Neuronal stem cell (in vitro differentiated cells): ENCODE data around the gene SPEF2.

ENCODE experiments used
- DNase-seq: peaks from one replicate; pipeline ENCODE4 v3.0.0-alpha.2; 2013; ENCODE audit warnings: low spot score
- H2AFZ ChIP-seq: one replicate; pipeline ENCODE4 v1.6.1; 2013; ENCODE audit warnings: mild to moderate bottlenecking, low read length, inconsistent platforms
- H2AK5ac ChIP-seq: 2 replicates; pipeline ENCODE4 v1.6.1; 2013; ENCODE audit warnings: low read depth, mild to moderate bottlenecking, inconsistent platforms, low read length, moderate library complexity, mixed read lengths
- H2BK120ac ChIP-seq: 2 replicates; pipeline ENCODE4 v1.6.1; 2013; ENCODE audit warnings: low read depth, mild to moderate bottlenecking, inconsistent platforms, low read length, moderate library complexity, mixed read lengths
- H2BK12ac ChIP-seq: one replicate; pipeline ENCODE4 v1.6.1; 2013; ENCODE audit warnings: low read length, inconsistent platforms
- H2BK15ac ChIP-seq: 2 replicates; pipeline ENCODE4 v1.6.1; 2013; ENCODE audit warnings: mild to moderate bottlenecking, low read length, inconsistent platforms, mixed read lengths
- H2BK5ac ChIP-seq: one replicate; pipeline ENCODE4 v1.6.1; 2013; ENCODE audit warnings: inconsistent platforms, mild to moderate bottlenecking, low read length, moderate library complexity
- H3K14ac ChIP-seq: one replicate; pipeline ENCODE4 v1.6.1; 2013; ENCODE audit warnings: low read length, inconsistent platforms
- H3K18ac ChIP-seq: 2 replicates; pipeline ENCODE4 v1.6.1; 2013; ENCODE audit warnings: low read length, inconsistent platforms
- H3K23ac ChIP-seq: 2 replicates; pipeline ENCODE4 v1.6.1; 2013; ENCODE audit warnings: low read depth, mild to moderate bottlenecking, mixed read lengths, low read length, inconsistent platforms; ENCODE audit not compliant: poor library complexity
- H3K27ac ChIP-seq: replicated peaks from 3 replicates; pipeline ENCODE4 v1.5.1; 2013; ENCODE audit warnings: low read length, inconsistent platforms
- H3K27me3 ChIP-seq, 3 experiments: 2 replicates each; pipeline ENCODE4 v1.6.1; 2013; ENCODE audit warnings: low read length in 3 of 3, mild to moderate bottlenecking in 2 of 3, inconsistent platforms in 1 of 3, low read depth in 1 of 3, mixed read lengths in 1 of 3, moderate library complexity in 1 of 3; ENCODE audit not compliant: control insufficient read depth in 3 of 3, insufficient read depth in 3 of 3
- H3K36me3 ChIP-seq, 2 donors: replicated peaks in 1 of 2; 2 replicates each; pipeline ENCODE4 v1.6.1; 2013; ENCODE audit warnings: low read length in 2 of 2; ENCODE audit not compliant: control insufficient read depth in 2 of 2, insufficient read depth in 2 of 2
- H3K4ac ChIP-seq: 2 replicates; pipeline ENCODE4 v1.6.1; 2013; ENCODE audit warnings: inconsistent platforms, mild to moderate bottlenecking, low read length, moderate library complexity
- H3K4me1 ChIP-seq, 2 donors: 1 replicate in 1 of 2; 2 replicates in 1 of 2; pipeline ENCODE4 v1.6.1; 2013; ENCODE audit warnings: low read length in 2 of 2, low read depth in 1 of 2; ENCODE audit not compliant: control insufficient read depth in 2 of 2, insufficient read depth in 1 of 2
- H3K4me2 ChIP-seq: one replicate; pipeline ENCODE4 v1.6.1; 2013; ENCODE audit warnings: mild to moderate bottlenecking, low read length, inconsistent platforms; ENCODE audit not compliant: insufficient read depth, poor library complexity, severe bottlenecking
- H3K4me3 ChIP-seq, 2 donors: 2 replicates each; pipeline ENCODE4 v1.5.1; 2013; ENCODE audit warnings: low read length in 2 of 2, mild to moderate bottlenecking in 2 of 2, inconsistent platforms in 1 of 2, moderate library complexity in 1 of 2
- H3K79me1 ChIP-seq: one replicate; pipeline ENCODE4 v1.6.1; 2013; ENCODE audit warnings: low read depth, mild to moderate bottlenecking, inconsistent platforms, low read length, moderate library complexity
- H3K9ac ChIP-seq: one replicate; pipeline ENCODE4 v1.6.1; 2013; ENCODE audit warnings: mild to moderate bottlenecking, low read depth, low read length, inconsistent platforms; ENCODE audit not compliant: poor library complexity
- H3K9me3 ChIP-seq, 2 donors: replicated peaks in 1 of 2; 2 replicates each; pipeline versions ENCODE3 to v1.6.1; 2013; ENCODE audit warnings: low read length in 2 of 2, mild to moderate bottlenecking in 2 of 2, inconsistent platforms in 1 of 2, low read depth in 1 of 2, mixed read lengths in 1 of 2, moderate library complexity in 1 of 2; ENCODE audit not compliant: control insufficient read depth in 2 of 2, insufficient read depth in 1 of 2
- H4K8ac ChIP-seq: one replicate; pipeline ENCODE4 v1.6.1; 2013; ENCODE audit warnings: low read depth, mild to moderate bottlenecking, inconsistent platforms, low read length, moderate library complexity
- H4K91ac ChIP-seq: one replicate; pipeline ENCODE4 v1.6.1; 2013; ENCODE audit warnings: low read length, low read depth, mild to moderate bottlenecking, inconsistent platforms; ENCODE audit not compliant: poor library complexity
- WGBS, 2 donors: extraction: QIAGEN DNeasy Blood & Tissue Kit; methylation state at CpG; one replicate each; pipeline ENCODE4 v1.1.7; 2013; ENCODE audit warnings: missing lambda C conversion rate in 2 of 2, mixed read lengths in 1 of 2; ENCODE audit not compliant: insufficient read length in 2 of 2, insufficient replicate concordance in 1 of 2; ENCODE audit errors: extremely low coverage in 2 of 2; 5-methylcytosine and 5-hydroxymethylcytosine counted together

The SPEF2 gene

GRCh38 chr5:35709688-35710087 lies 92.0 kb downstream of the SPEF2 start:
- Histone ChIP-seq H2BK5ac (no peak overlapping the region), H3K9me3 (no peaks in the 10 kb centered on the region), H3K79me1 (no peaks in the 10 kb centered on the region), H3K4me1 (no peaks in the 10 kb centered on the region), H3K18ac (no peak overlapping the region), H3K9ac (no peak overlapping the region), H3K27me3 (no peaks in the 10 kb centered on the region), H2BK120ac (no peak overlapping the region), H3K14ac (no peak overlapping the region), H4K91ac (no peak overlapping the region), H2BK15ac (no peak overlapping the region), H2AFZ (no peak overlapping the region), H2AK5ac (no peak overlapping the region), H3K4ac (no peak overlapping the region), H3K4me3 (no peak overlapping the region), H3K23ac (no peak overlapping the region), H2BK12ac (no peak overlapping the region), H3K27ac (no peak overlapping the region), H3K36me3 (no peaks in the 10 kb centered on the region), H3K4me2 (no peak overlapping the region), H4K8ac (no peak overlapping the region)
- DNase-seq = no peak
- WGBS, 2 donors = no CpG with 5 or more reads among the region's 2 CpGs

DNA sequence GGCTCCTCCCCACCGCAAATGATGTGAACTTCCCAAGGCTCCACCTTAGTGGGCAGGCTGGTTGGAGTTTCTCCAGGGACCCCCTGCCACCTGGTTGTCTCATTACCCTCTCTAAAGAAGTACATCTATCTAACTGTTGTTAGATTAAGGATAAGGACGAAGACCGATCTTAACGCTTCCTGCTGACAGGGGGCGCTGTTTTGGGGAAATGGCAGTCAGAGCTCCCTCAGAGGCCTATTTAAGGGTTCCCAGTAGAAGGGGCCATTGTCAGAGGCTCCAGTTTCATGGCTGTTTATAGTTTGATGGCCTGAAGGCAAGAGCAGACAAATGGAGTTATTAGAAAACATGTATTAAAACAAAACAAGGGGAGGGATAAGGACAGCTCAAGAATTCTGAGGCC lies 100.1 kb downstream of the SPEF2 start:
- Histone ChIP-seq H4K91ac (no peak overlapping the region), H3K4me3 (no peak overlapping the region), H3K23ac (no peak overlapping the region), H2AK5ac (no peak overlapping the region), H3K9ac (no peak overlapping the region), H3K79me1 (no peaks in the 10 kb centered on the region), H3K4me1 (no peaks in the 10 kb centered on the region), H2BK5ac (no peak overlapping the region), H3K27me3 (no peaks in the 10 kb centered on the region), H3K18ac (no peak overlapping the region), H4K8ac (no peak overlapping the region), H2BK12ac (no peak overlapping the region), H3K9me3 (no peaks in the 10 kb centered on the region), H2BK15ac (no peak overlapping the region), H3K27ac (no peak overlapping the region), H2AFZ (no peak overlapping the region), H3K4me2 (no peak overlapping the region), H3K4ac (no peak overlapping the region), H3K36me3 (no peaks in the 10 kb centered on the region), H2BK120ac (no peak overlapping the region), H3K14ac (no peak overlapping the region)
- whole genome bisulfite sequencing, 2 donors = no CpG with 5 or more reads among the region's 5 CpGs
- no peak for DNase-seq

DNA sequence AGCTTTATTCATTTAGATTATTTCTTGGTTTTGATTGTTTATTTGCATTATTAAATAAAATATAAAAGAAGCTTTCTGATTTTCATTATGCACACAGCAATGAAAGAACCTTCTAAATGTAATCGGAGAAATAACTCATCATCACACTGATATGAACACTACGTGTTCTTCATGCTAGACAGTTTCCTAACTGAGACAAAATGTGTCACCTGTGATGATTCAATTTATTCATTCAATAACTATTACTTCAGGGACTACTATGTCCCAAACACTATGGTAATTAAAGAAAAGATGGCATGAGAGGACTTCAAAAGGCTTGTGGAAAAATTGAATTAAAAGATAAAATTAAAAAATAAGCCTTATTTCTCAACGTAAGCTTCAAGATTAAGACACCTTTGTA lies 118.1 kb downstream of the SPEF2 start:
- WGBS, 2 donors = no CpG with 5 or more reads among the region's 3 CpGs
- no peak overlapping the region for H2AK5ac ChIP-seq

DNA sequence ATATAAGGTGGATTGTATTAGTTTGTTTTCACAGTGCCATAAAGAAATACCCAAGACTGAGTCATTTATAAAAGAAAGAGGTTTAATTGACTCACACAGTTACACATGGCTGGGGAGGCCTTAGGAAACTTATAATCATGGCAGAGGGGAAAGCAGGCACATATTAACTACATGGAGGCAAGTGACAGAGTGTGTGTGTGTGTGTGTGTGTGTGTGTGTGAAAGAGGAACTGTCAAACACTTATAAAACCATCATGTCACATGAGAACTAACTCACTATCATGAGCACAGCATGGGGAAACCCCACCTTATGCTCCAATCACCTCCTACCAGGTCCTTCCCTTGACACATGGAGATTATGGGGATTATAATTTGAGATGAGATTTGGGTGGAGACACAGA lies 118.6 kb downstream of the SPEF2 start:
- Histone ChIP-seq H3K4me1 (no peaks in the 10 kb centered on the region), H3K9me3 (no peaks in the 10 kb centered on the region), H3K18ac (no peak overlapping the region), H4K91ac (no peak overlapping the region), H3K27me3 (no peaks in the 10 kb centered on the region), H3K4me3 (no peak overlapping the region), H3K23ac (no peak overlapping the region), H2BK120ac (no peak overlapping the region), H2BK15ac (no peak overlapping the region), H3K27ac (no peak overlapping the region), H3K4me2 (no peak overlapping the region), H2AFZ (no peak overlapping the region), H2AK5ac (no peak overlapping the region), H3K9ac (no peak overlapping the region), H2BK5ac (no peak overlapping the region), H4K8ac (no peak overlapping the region), H3K79me1 (no peaks in the 10 kb centered on the region), H3K4ac (no peak overlapping the region), H3K36me3 (no peaks in the 10 kb centered on the region), H2BK12ac (no peak overlapping the region), H3K14ac (no peak overlapping the region)
- DNase-seq = no peak

More for the DNA sequence above, 118.1 kb downstream of the SPEF2 start:
- Histone ChIP-seq H3K9me3 (no peaks in the 10 kb centered on the region), H3K4me3 (no peak overlapping the region), H4K91ac (no peak overlapping the region), H3K36me3 (no peaks in the 10 kb centered on the region), H3K4ac (no peak overlapping the region), H2AFZ (no peak overlapping the region), H2BK15ac (no peak overlapping the region), H2BK5ac (no peak overlapping the region), H2BK120ac (no peak overlapping the region), H4K8ac (no peak overlapping the region), H3K4me2 (no peak overlapping the region), H3K4me1 (no peaks in the 10 kb centered on the region), H3K79me1 (no peaks in the 10 kb centered on the region), H2BK12ac (no peak overlapping the region), H3K18ac (no peak overlapping the region), H3K27me3 (no peaks in the 10 kb centered on the region), H3K9ac (no peak overlapping the region), H3K23ac (no peak overlapping the region), H3K14ac (no peak overlapping the region), H3K27ac (no peak overlapping the region)
- DNase-seq = no peak
